ENCODE measurements around the gene EXOC2. TPM values are rescaled to one million over a fixed set of nuclear protein-coding genes. Genes with fewer than 3 reads are reported as not detected.

EXOC2 gene, protein sequence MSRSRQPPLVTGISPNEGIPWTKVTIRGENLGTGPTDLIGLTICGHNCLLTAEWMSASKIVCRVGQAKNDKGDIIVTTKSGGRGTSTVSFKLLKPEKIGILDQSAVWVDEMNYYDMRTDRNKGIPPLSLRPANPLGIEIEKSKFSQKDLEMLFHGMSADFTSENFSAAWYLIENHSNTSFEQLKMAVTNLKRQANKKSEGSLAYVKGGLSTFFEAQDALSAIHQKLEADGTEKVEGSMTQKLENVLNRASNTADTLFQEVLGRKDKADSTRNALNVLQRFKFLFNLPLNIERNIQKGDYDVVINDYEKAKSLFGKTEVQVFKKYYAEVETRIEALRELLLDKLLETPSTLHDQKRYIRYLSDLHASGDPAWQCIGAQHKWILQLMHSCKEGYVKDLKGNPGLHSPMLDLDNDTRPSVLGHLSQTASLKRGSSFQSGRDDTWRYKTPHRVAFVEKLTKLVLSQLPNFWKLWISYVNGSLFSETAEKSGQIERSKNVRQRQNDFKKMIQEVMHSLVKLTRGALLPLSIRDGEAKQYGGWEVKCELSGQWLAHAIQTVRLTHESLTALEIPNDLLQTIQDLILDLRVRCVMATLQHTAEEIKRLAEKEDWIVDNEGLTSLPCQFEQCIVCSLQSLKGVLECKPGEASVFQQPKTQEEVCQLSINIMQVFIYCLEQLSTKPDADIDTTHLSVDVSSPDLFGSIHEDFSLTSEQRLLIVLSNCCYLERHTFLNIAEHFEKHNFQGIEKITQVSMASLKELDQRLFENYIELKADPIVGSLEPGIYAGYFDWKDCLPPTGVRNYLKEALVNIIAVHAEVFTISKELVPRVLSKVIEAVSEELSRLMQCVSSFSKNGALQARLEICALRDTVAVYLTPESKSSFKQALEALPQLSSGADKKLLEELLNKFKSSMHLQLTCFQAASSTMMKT
- polyA plus RNA-seq (ENCODE audit: insufficient read length in 10 of 10), result 10 to 100 TPM; 20.4 to 29.6 (median 23.9) TPM
- long read RNA-seq, donor 1, full-length matches to known transcripts, result 1 of 1 reads
- long read RNA-seq, donor 1, partial matches to known transcripts, result 0 of 1 reads
- long read RNA-seq, donor 1, other reads (novel, unspliced or antisense), result 0 of 1 reads
- long read RNA-seq, donor 2, full-length matches to known transcripts, result 4 of 4 reads
- long read RNA-seq, donor 2, partial matches to known transcripts, result 0 of 4 reads
- long read RNA-seq, donor 2, other reads (novel, unspliced or antisense), result 0 of 4 reads
- long read RNA-seq, donor 3, result 0 reads
- long read RNA-seq, donor 4, partial matches to known transcripts, result 5 of 5 reads
- long read RNA-seq, donor 4, other reads (novel, unspliced or antisense), result 0 of 5 reads
- long read RNA-seq, donor 5, full-length matches to known transcripts, result 1 of 7 reads
- long read RNA-seq, donor 5, partial matches to known transcripts, result 6 of 7 reads
- long read RNA-seq, donor 5, other reads (novel, unspliced or antisense), result 0 of 7 reads
- long read RNA-seq, donor 6, result 0 reads
- long read RNA-seq, donor 7, full-length matches to known transcripts, result 1 of 7 reads
- long read RNA-seq, donor 7, partial matches to known transcripts, result 6 of 7 reads
- long read RNA-seq, donor 7, other reads (novel, unspliced or antisense), result 0 of 7 reads
- long read RNA-seq, donor 8, full-length matches to known transcripts, result 2 of 7 reads
- long read RNA-seq, donor 8, partial matches to known transcripts, result 5 of 7 reads
- long read RNA-seq, donor 8, other reads (novel, unspliced or antisense), result 0 of 7 reads
- long read RNA-seq, donor 9, full-length matches to known transcripts, result 1 of 1 reads
- long read RNA-seq, donor 9, partial matches to known transcripts, result 0 of 1 reads
- long read RNA-seq, donor 9, other reads (novel, unspliced or antisense), result 0 of 1 reads

- DNase-seq, result peak; percentile 77 to 95 (median 88)
Observed at GRCh38 chr6:692858-693722, at the start of gene EXOC2. Gene EXOC2, minus strand, starts transcription at chr6:693139. Its CDS starts 55,321 bp downstream, at chr6:637818.

DNA sequence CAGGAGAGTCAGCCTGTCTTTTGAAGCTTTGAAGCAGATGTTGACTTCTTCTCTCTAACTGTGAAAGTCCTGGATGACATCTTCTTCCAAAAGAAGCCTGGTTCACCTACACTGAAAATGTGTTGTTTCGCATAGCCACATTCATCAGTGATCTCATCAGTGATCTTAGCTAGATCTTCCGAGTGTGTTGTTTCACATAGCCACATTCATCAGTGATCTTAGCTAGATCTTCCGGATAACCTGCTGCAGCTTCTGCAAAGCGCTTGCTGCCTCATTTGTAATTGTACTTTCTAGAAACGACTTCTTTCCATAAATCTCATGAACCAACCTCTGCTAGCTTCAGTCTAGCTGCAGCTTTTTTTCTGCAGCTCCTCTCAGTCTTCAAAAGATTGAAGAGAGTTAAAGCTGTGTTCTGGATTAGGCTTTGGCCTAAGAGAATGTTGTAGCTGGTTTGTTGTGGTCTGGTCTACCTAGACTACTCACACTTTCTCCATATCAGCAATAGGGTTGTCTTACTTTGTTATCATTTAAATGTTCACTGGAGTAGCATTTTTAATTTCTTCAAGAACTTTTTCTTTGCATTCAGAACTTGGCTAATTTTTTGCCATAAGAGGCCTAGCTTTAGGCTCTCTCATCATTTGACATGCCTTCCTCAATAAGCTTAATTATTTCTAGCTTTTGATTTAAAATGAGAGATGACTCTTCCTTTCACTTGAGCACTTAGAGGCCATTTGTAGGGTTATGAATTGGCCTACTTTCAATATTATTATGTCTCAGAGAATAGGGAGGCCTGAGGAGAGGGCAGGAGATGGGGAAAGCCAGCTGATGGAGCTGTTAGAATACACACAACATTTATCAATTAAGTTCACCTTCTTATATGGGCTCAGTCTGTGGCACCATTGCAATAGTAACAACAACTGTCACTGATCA lies 48.7 kb upstream of the EXOC2 start:
- DNase-seq, result no peak

DNA sequence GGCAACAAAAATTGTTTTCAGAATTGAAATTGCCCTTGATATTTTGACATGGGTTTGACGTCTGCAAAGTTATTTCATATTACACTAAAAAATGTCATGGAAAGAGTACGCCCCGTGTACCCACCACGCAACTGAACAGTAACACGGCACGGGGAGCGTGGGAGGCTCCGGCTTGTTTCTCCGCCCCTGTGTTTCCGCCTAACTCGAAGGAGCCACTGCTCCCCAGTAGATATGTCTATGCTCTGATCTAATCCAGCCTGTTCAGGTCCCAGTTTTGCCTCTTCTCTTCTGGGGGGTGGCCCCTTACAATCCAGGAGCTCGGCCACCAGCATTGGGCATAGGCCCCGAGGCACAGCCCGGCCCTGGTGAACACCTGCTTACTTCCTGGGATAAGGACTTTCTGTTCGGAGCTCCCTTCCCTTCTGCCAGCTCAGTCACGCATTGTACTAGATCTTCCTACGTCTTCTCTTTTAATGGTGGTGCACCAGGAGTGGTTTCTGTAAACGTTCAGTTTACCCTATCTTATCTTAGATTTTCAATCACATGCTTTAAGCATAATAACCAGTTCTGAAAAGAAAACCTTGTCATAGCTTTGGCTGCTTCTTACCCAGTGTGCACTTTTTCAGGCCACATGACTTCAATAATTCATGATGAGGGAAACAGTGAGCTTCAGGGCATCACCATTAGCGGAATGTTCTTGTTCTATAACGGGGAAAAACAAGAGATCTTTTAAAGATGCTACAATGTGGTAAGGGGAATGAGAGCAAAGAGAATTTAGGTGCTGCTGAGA lies 43.9 kb upstream of the EXOC2 start:
- DNase-seq, result no peak

GRCh38 chr6:733431-734219 lies 40.7 kb upstream of the EXOC2 start:
- no peak for DNase-seq

DNA sequence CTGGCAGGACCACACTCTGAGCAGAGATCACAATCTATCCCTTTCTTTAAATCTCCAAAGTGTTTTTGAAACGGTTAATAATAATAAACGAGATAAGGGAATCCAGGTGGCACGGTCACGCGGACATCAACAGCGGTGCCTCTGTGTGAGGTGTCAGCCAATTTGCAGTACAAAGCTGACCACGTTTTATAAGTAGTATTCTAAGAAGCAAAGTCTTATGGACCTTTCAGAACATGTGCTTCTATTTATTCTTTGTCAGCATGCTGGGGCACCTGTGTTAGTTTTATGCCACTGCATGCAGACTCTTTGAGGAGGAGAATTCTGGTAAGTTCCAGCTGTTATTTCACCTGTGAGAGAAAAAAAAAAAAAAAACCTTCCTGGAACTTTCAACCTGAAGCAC lies 39.0 kb upstream of the EXOC2 start:
- DNase-seq, result no peak

- DNase-seq, result no peak
Observed at GRCh38 chr6:729606-730320, 36.8 kb upstream of the EXOC2 start.

DNA sequence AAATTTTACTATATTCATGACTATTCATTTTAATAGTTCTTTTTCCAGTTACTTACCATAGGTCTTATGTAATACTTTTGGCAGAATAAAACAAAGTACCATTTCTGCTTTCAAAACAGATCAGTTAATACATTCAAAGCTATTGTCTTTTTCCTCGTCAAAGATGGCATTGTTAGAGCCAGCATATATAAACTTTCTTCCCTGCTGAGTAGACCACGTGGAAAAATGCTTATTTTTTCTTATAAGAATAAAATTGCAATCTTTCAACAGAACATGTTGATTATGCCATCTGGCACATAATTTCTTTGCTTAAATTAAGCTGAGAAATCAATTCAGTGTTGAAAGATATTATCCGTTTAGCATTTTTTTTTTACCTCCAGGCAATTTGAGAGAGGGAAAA lies 34.9 kb upstream of the EXOC2 start:
- DNase-seq, result no peak

GRCh38 chr6:723540-723939 lies 30.6 kb upstream of the EXOC2 start:
- no peak for DNase-seq

- no peak for DNase-seq
Observed at GRCh38 chr6:722608-723007, 29.7 kb upstream of the EXOC2 start.

GRCh38 chr6:722077-722524 lies 29.2 kb upstream of the EXOC2 start:
- peak; percentile 66 to 85 (median 80) for DNase-seq

DNA sequence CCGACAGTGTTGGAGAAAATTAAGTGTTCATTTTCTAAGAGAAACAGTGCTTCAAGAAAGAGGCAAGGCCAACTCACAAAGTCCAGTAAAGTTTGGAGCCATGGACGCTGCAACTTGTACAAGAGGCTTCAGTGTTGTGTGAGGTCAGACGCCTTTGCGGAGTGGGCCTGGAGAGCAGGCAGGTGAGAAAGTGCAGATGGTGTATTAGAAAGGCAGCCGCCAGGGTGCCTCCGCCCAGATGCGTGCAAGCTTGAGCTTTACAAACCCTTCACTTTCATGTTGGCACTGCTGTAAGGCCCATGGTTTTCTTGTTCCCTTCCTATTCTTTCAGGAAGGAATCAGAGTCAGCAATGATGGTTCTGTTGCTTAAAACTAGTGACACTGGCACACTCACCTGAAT lies 25.4 kb upstream of the EXOC2 start:
- DNase-seq, result no peak

DNA sequence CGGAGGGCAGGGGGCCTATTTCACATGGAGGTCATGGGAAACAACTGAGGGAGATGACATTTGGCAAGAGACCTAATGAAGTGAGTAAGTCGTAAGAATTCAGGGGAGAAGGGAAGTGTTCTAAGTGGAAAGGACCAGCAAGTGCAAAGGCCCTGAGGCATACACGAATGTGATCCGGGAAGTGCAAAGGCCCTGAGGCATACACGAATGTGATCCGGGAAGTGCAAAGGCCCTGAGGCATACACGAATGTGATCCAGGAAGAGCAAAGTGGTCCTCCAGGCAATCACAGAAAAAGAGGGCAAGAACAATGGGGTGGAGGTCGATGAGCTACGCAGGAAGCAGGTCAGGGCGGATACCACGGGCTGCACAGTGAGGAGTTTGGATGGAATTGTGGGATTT lies 24.2 kb upstream of the EXOC2 start:
- no peak for DNase-seq

GRCh38 chr6:715709-716491 lies 23.0 kb upstream of the EXOC2 start:
- DNase-seq, result no peak

GRCh38 chr6:714100-714499 lies 21.2 kb upstream of the EXOC2 start:
- DNase-seq, result no peak

DNA sequence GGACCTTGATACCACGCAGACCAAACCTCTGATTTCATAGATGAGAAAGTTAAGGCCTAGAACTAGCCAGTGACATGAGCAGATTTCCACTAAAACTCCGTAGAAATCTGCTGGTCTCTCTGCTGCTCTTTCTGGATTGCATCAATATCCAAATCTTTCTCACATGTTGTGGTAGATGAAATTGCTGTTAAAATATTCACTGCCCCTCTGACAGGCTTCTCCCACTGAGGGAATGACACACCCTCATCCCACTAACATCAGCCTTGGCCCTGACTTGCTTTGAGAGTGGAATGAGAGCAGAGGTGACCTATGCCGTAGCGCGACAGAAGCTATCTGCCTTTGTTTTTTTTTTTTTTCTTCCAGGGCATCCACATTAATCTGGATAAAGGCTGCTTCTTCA lies 20.4 kb upstream of the EXOC2 start:
- no peak for DNase-seq
